Measurements from ENCODE around the gene UBAP1.
"Not testable (repeated sequence)": the region's sequence is repeated elsewhere in the genome, so short reads cannot be mapped to it uniquely, and the experiment has no call there.

The UBAP1 gene

GRCh38 chr9:34291423-34291822, 112.6 kb downstream of the UBAP1 start:
- Histone ChIP-seq H3K27me3 (ENCODE audit: control insufficient read depth, insufficient read depth, low read length) (no peaks in the 10 kb centered on the region), H3K27ac (ENCODE audit: low read depth, low read length) (no peak overlapping the region), H3K9ac (ENCODE audit: low read length) (no peak overlapping the region), H3K36me3 (ENCODE audit: control insufficient read depth, insufficient read depth, low read length) (no peaks in the 10 kb centered on the region), H3K4me3 (ENCODE audit: low read length) (no peak overlapping the region), H3K4me1 (ENCODE audit: control insufficient read depth, insufficient read depth, low read length) (no peaks in the 10 kb centered on the region)

GRCh38 chr9:34292552-34292951, 113.7 kb downstream of the UBAP1 start:
- no peak overlapping the region for H3K27ac ChIP-seq (ENCODE audit: low read depth, low read length)
- H3K36me3 ChIP-seq (ENCODE audit: control insufficient read depth, insufficient read depth, low read length), result no peaks in the 10 kb centered on the region
- no peaks in the 10 kb centered on the region for H3K4me1 ChIP-seq (ENCODE audit: control insufficient read depth, insufficient read depth, low read length)
- no peak overlapping the region for H3K9ac ChIP-seq (ENCODE audit: low read length)
- H3K4me3 ChIP-seq (ENCODE audit: low read length), result no peak overlapping the region
- no peaks in the 10 kb centered on the region for H3K27me3 ChIP-seq (ENCODE audit: control insufficient read depth, insufficient read depth, low read length)

- not testable (repeated sequence) for H3K4me1 ChIP-seq (ENCODE audit: control insufficient read depth, insufficient read depth, low read length); H3K4me3 ChIP-seq (ENCODE audit: low read length); H3K36me3 ChIP-seq (ENCODE audit: control insufficient read depth, insufficient read depth, low read length); H3K27me3 ChIP-seq (ENCODE audit: control insufficient read depth, insufficient read depth, low read length); H3K9ac ChIP-seq (ENCODE audit: low read length); H3K27ac ChIP-seq (ENCODE audit: low read depth, low read length)
Measured at GRCh38 chr9:34301064-34301463, 122.2 kb downstream of the UBAP1 start.
